Liver (tissue), 9 donors: Measurements from ENCODE around the gene SULT6B1. TPM values are rescaled to one million over a fixed set of nuclear protein-coding genes. Genes with fewer than 3 reads are reported as not detected.

Source experiments
- DNase-seq: peaks from one replicate; pipeline ENCODE4 v3.0.0-alpha.2; 2017; ENCODE audit warnings: low spot score
- H3K27ac ChIP-seq, 2 donors: one replicate each; pipeline ENCODE4 v1.7.0; 2013; ENCODE audit warnings: inconsistent platforms in 2 of 2, low read length in 2 of 2, control low read depth in 1 of 2, low read depth in 1 of 2, mild to moderate bottlenecking in 1 of 2
- H3K27me3 ChIP-seq, 4 donors: one replicate each; pipeline versions ENCODE4 v1.6.1 to v1.7.0; 2013; ENCODE audit warnings: low read length in 3 of 4, inconsistent platforms in 1 of 4, mild to moderate bottlenecking in 1 of 4, moderate library complexity in 1 of 4; ENCODE audit not compliant: control insufficient read depth in 4 of 4, insufficient read depth in 4 of 4
- H3K36me3 ChIP-seq, 4 donors: one replicate each; pipeline versions ENCODE4 v1.6.1 to v1.7.0; 2013; ENCODE audit warnings: low read length in 3 of 4, mild to moderate bottlenecking in 3 of 4, low read depth in 1 of 4, moderate library complexity in 1 of 4; ENCODE audit not compliant: control insufficient read depth in 4 of 4, insufficient read depth in 3 of 4
- H3K4me1 ChIP-seq, 4 donors: one replicate each; pipeline versions ENCODE4 v1.6.1 to v1.7.0; 2013; ENCODE audit warnings: low read length in 3 of 4, mild to moderate bottlenecking in 3 of 4, moderate library complexity in 1 of 4; ENCODE audit not compliant: control insufficient read depth in 4 of 4, insufficient read depth in 4 of 4
- H3K4me3 ChIP-seq, 3 donors: one replicate each; pipeline versions ENCODE4 v1.6.1 to v1.7.0; 2013; ENCODE audit warnings: low read length in 3 of 3, control low read depth in 1 of 3, low read depth in 1 of 3, mild to moderate bottlenecking in 1 of 3
- H3K9ac ChIP-seq, 2 donors: one replicate each; pipeline ENCODE4 v1.7.0; 2013; ENCODE audit warnings: low read length in 2 of 2, mild to moderate bottlenecking in 2 of 2, moderate library complexity in 2 of 2, control low read depth in 1 of 2, low read depth in 1 of 2
- H3K9me3 ChIP-seq, 4 donors: one replicate each; pipeline versions ENCODE4 v1.6.1 to v1.7.0; 2013; ENCODE audit warnings: low read length in 3 of 4; ENCODE audit not compliant: control insufficient read depth in 4 of 4
- ATF3 ChIP-seq: IDR thresholded peaks from 2 replicates; pipeline ENCODE4 v1.6.1; 2016; ENCODE audit warnings: antibody characterized with exemption
- CTCF ChIP-seq: fragments of 150-350 bp; IDR thresholded peaks from 2 replicates; pipeline ENCODE4 v1.5.1; 2017; ENCODE audit warnings: improper control_type of control experiment, low read depth, low read length; ENCODE audit not compliant: missing input control
- EGR1 ChIP-seq, 2 donors: IDR thresholded peaks; 2 replicates each; pipeline ENCODE4 v1.6.1; 2016 to 2018; ENCODE audit warnings: antibody characterized with exemption in 2 of 2, low read depth in 2 of 2
- FOXA1 ChIP-seq: IDR thresholded peaks from 2 replicates; pipeline ENCODE4 v1.6.1; 2016; ENCODE audit warnings: antibody characterized with exemption
- FOXA2 ChIP-seq: IDR thresholded peaks from 2 replicates; pipeline ENCODE4 v1.6.1; 2016; ENCODE audit warnings: antibody characterized with exemption
- GABPA ChIP-seq, 2 donors: IDR thresholded peaks in 1 of 2; conservative IDR thresholded peaks in 1 of 2; 2 replicates each; pipeline ENCODE4 v1.6.1; 2016; ENCODE audit warnings: antibody characterized with exemption in 2 of 2, mild to moderate bottlenecking in 1 of 2, moderate library complexity in 1 of 2
- HNF4A ChIP-seq, 2 donors: conservative IDR thresholded peaks; 2 replicates each; pipeline ENCODE4 v1.6.1; 2016; ENCODE audit warnings: antibody characterized with exemption in 2 of 2, mild to moderate bottlenecking in 2 of 2
- HNF4G ChIP-seq: IDR thresholded peaks from 2 replicates; pipeline ENCODE4 v1.6.1; 2016; ENCODE audit warnings: antibody characterized with exemption
- JUND ChIP-seq, 2 donors: IDR thresholded peaks; 2 replicates each; pipeline ENCODE4 v1.6.1; 2016; ENCODE audit warnings: antibody characterized with exemption in 2 of 2
- MAX ChIP-seq: IDR thresholded peaks from 2 replicates; pipeline ENCODE4 v1.6.1; 2016; ENCODE audit warnings: antibody characterized with exemption
- NR2F2 ChIP-seq: IDR thresholded peaks from 2 replicates; pipeline ENCODE4 v1.6.1; 2016; ENCODE audit warnings: antibody characterized with exemption
- RAD21 ChIP-seq, 2 donors: IDR thresholded peaks; 2 replicates each; pipeline ENCODE4 v1.6.1; 2016; ENCODE audit warnings: antibody characterized with exemption in 2 of 2, mild to moderate bottlenecking in 2 of 2
- REST ChIP-seq: IDR thresholded peaks from 2 replicates; pipeline ENCODE4 v1.6.1; 2016; ENCODE audit warnings: antibody characterized with exemption, mild to moderate bottlenecking
- RXRA ChIP-seq, 2 donors: IDR thresholded peaks; 2 replicates each; pipeline ENCODE4 v1.6.1; 2017 to 2018; ENCODE audit warnings: antibody characterized with exemption in 2 of 2, mild to moderate bottlenecking in 1 of 2
- SP1 ChIP-seq: IDR thresholded peaks from 2 replicates; pipeline ENCODE4 v1.6.1; 2018; ENCODE audit warnings: antibody characterized with exemption, mild to moderate bottlenecking
- TAF1 ChIP-seq: conservative IDR thresholded peaks from 2 replicates; pipeline ENCODE4 v1.6.1; 2016; ENCODE audit warnings: antibody characterized with exemption, mild to moderate bottlenecking
- YY1 ChIP-seq: IDR thresholded peaks from 2 replicates; pipeline ENCODE4 v1.6.1; 2016; ENCODE audit warnings: antibody characterized with exemption, mild to moderate bottlenecking
- ZBTB33 ChIP-seq: IDR thresholded peaks from 2 replicates; pipeline ENCODE4 v1.6.1; 2016; ENCODE audit warnings: antibody characterized with exemption
- WGBS: extraction: QIAGEN DNeasy Blood & Tissue Kit; methylation state at CpG from one replicate; pipeline ENCODE4 v1.1.7; 2013; 5-methylcytosine and 5-hydroxymethylcytosine counted together
- polyA plus RNA-seq, 2 donors: library from polyadenylated mRNA; stranded (reverse) in 1 of 2; unstranded in 1 of 2; fragments of 200-250 nt in 1 of 2; fragments of >200 nt in 1 of 2; fragmentation: Nextera tagmentation in 1 of 2; extraction: Ambion mirVana in 1 of 2; gene quantifications; one replicate each; pipeline versions ENCODE4 v1.2.1 to v1.2.3, GENCODE V29; 2013 to 2015
- total RNA-seq, 2 donors: library from RNA; depleted of rRNA; stranded (reverse); fragments of >200 nt; gene quantifications; one replicate each; pipeline ENCODE4 v1.2.3, GENCODE V29; 2014
- donor health status: healthy.
- donor health status: healthy.
- donor health status: healthy.
- donor health status: healthy.
- donor health status: healthy.

Gene SULT6B1
- total and polyA plus RNA-seq, 4 donors: not detected

- Histone ChIP-seq H3K4me1 (peaks cover 3 to 17% (median 8%) of the 10 kb centered on the region in 4 donors), H3K9me3 (no peaks in the 10 kb centered on the region), H3K36me3 (peaks cover 2 to 10% (median 9%) of the 10 kb centered on the region in 4 donors), H3K4me3 (no peak overlapping the region), H3K9ac (no peak overlapping the region), H3K27me3 (no peaks in the 10 kb centered on the region), H3K27ac (no peak overlapping the region)
- DNase-seq: no peak
- 34% methylated on average over 6 of the region's 6 CpGs for WGBS
- TF ChIP-seq FOXA2 (no peak), HNF4A (conservative IDR thresholded peaks at IDR 0.05) (peak in 1 of 2 donors; percentile 29)
Observed at GRCh38 chr2:37149626-37150322, 38.7 kb downstream of the SULT6B1 start.

- TF ChIP-seq ZBTB33: peak; percentile 21
- no peak for TF ChIP-seq FOXA1
- TF ChIP-seq TAF1: no peak
- TF ChIP-seq NR2F2: no peak
- no peak for TF ChIP-seq ATF3
- peak; percentile 42 to 52 for TF ChIP-seq HNF4A (conservative IDR thresholded peaks at IDR 0.05)
- no peak for TF ChIP-seq EGR1 (IDR thresholded peaks at IDR 0.05; ENCODE audit: low read depth in 2 of 2)
- TF ChIP-seq RXRA (IDR thresholded peaks at IDR 0.05): peak; percentile 38 to 54
- TF ChIP-seq REST: no peak
- TF ChIP-seq HNF4G: no peak
- TF ChIP-seq YY1: no peak
- peak; percentile 13 to 34 for TF ChIP-seq GABPA (IDR thresholded peaks at IDR 0.05 in 1 of 2, conservative IDR thresholded peaks at IDR 0.05 in 1 of 2)
- TF ChIP-seq JUND (IDR thresholded peaks at IDR 0.05): peak in 1 of 2 donors; percentile 19
- peak; percentile 72 for TF ChIP-seq FOXA2
- peak; percentile 27 for TF ChIP-seq MAX
- TF ChIP-seq CTCF: peak; percentile 2
- peak in 1 of 2 donors; percentile 19 for TF ChIP-seq RAD21 (IDR thresholded peaks at IDR 0.05)
- TF ChIP-seq SP1: peak; percentile 71
- Histone ChIP-seq H3K27me3 (no peaks in the 10 kb centered on the region), H3K36me3 (peaks cover 2 to 23% (median 13%) of the 10 kb centered on the region in 4 donors), H3K9ac (no peak overlapping the region), H3K9me3 (no peaks in the 10 kb centered on the region), H3K27ac (no peak overlapping the region), H3K4me1 (peaks cover 3 to 17% (median 8%) of the 10 kb centered on the region in 4 donors), H3K4me3 (no peak overlapping the region)
- DNase-seq: no peak
- 30% methylated on average over 7 of the region's 7 CpGs for WGBS
Observed at GRCh38 chr2:37148325-37148724, 40.1 kb downstream of the SULT6B1 start.
